ENCODE data around the gene BRPF3.

DNA sequence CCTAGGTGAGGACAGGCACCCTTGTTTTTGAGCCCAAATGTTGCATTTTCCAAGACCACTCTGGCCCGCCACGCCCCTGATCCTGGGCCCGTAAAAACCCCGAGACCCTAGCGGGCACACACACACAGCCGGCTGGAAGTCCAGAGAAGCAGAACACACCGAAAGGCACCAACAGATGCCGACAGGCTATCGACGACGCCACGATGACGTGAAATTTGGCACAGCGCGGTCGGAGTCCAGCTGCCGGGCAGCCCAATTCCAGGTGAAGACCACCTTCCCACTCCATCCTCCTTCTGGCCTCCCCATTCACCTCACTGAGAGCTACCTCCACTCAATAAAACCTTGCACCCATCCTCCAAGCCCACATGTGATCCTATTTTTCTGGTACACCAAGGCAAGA lies 39.3 kb downstream of the BRPF3 start:
- TF ChIP-seq, protein P1, sequence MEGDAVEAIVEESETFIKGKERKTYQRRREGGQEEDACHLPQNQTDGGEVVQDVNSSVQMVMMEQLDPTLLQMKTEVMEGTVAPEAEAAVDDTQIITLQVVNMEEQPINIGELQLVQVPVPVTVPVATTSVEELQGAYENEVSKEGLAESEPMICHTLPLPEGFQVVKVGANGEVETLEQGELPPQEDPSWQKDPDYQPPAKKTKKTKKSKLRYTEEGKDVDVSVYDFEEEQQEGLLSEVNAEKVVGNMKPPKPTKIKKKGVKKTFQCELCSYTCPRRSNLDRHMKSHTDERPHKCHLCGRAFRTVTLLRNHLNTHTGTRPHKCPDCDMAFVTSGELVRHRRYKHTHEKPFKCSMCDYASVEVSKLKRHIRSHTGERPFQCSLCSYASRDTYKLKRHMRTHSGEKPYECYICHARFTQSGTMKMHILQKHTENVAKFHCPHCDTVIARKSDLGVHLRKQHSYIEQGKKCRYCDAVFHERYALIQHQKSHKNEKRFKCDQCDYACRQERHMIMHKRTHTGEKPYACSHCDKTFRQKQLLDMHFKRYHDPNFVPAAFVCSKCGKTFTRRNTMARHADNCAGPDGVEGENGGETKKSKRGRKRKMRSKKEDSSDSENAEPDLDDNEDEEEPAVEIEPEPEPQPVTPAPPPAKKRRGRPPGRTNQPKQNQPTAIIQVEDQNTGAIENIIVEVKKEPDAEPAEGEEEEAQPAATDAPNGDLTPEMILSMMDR (IDR thresholded peaks at IDR 0.05) = no peak
- no peak for TF ChIP-seq ETV6 (CRISPR knock-in tag; IDR thresholded peaks at IDR 0.05)
- no peak for TF ChIP-seq EMX1 (CRISPR knock-in tag; IDR thresholded peaks at IDR 0.05)
- TF ChIP-seq, protein P2, sequence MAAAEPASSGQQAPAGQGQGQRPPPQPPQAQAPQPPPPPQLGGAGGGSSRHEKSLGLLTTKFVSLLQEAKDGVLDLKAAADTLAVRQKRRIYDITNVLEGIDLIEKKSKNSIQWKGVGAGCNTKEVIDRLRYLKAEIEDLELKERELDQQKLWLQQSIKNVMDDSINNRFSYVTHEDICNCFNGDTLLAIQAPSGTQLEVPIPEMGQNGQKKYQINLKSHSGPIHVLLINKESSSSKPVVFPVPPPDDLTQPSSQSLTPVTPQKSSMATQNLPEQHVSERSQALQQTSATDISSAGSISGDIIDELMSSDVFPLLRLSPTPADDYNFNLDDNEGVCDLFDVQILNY (CRISPR knock-in tag; IDR thresholded peaks at IDR 0.05) = no peak
- TF ChIP-seq, protein P3, sequence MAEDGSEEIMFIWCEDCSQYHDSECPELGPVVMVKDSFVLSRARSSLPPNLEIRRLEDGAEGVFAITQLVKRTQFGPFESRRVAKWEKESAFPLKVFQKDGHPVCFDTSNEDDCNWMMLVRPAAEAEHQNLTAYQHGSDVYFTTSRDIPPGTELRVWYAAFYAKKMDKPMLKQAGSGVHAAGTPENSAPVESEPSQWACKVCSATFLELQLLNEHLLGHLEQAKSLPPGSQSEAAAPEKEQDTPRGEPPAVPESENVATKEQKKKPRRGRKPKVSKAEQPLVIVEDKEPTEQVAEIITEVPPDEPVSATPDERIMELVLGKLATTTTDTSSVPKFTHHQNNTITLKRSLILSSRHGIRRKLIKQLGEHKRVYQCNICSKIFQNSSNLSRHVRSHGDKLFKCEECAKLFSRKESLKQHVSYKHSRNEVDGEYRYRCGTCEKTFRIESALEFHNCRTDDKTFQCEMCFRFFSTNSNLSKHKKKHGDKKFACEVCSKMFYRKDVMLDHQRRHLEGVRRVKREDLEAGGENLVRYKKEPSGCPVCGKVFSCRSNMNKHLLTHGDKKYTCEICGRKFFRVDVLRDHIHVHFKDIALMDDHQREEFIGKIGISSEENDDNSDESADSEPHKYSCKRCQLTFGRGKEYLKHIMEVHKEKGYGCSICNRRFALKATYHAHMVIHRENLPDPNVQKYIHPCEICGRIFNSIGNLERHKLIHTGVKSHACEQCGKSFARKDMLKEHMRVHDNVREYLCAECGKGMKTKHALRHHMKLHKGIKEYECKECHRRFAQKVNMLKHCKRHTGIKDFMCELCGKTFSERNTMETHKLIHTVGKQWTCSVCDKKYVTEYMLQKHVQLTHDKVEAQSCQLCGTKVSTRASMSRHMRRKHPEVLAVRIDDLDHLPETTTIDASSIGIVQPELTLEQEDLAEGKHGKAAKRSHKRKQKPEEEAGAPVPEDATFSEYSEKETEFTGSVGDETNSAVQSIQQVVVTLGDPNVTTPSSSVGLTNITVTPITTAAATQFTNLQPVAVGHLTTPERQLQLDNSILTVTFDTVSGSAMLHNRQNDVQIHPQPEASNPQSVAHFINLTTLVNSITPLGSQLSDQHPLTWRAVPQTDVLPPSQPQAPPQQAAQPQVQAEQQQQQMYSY (CRISPR knock-in tag; IDR thresholded peaks at IDR 0.05) = no peak

Measured in WTC11 (cell line).